Measurements from ENCODE around the gene ZFHX3. TPM values are rescaled to one million over a fixed set of nuclear protein-coding genes. Genes with fewer than 3 reads are reported as not detected.
A peak's percentile ranks its signal among the peaks of the same experiment; 100 is the strongest.

Gene ZFHX3
- polyA plus RNA-seq, 1 donor (not counting 4 experiments of a cell fraction or from before 2014, with no cell fraction given), result 1.2 TPM

DNA sequence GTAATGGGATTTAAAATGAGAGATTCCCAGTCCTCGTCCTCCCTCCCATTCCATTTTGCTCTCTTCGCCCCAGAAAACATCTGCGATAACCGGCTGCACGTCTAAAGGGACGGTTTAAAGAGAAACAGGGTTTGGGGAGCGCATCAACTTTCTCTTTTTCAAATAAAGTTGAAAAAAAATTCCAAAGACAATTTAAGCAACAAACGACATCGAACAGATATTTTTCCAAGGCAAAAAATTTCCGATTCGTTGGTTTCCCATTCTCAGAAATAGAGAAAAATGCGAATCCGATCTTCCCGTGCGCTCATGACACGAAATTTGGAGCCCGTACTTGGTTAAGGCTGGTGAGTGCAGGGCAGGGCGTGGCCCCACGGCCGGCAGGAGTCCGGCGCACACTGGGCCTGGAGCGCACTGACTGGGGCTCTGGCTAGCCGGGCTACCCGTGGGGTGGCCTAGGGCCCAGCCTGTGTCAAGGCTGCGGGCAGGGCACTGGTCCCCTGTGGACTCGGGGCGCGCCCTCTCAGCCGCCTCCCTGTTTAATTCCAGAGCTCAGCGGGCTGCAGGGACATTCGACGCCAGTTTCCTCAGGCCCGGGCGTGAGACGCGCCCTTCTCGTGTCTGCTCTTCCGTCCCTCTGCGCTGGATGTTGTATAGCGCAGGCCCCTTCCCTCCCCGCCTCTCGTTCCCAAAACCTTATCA, 17.9 kb upstream of the ZFHX3 start:
- dilution Hi-C loops (cut with MboI; ENCODE audit: extremely low pct_ligation_motif_present, low sequenced_read_pairs), result no loop called here
- Histone ChIP-seq H3K36me3 (ENCODE audit: control insufficient read depth in 2 of 2, extremely low read depth in 1 of 2, insufficient read depth in 2 of 2, low read length in 2 of 2) (no peaks in the 10 kb centered on the region), H3K79me2 (ENCODE audit: control insufficient read depth, insufficient read depth, low read length) (no peaks in the 10 kb centered on the region), H4K20me1 (ENCODE audit: control insufficient read depth, extremely low read depth, insufficient read depth, low read length) (no peaks in the 10 kb centered on the region), H3K9ac (ENCODE audit: control insufficient read depth, extremely low read depth, insufficient read depth, low read length) (no peak overlapping the region), H3K9me1 (ENCODE audit: control insufficient read depth, extremely low read depth, insufficient read depth, low read length) (no peaks in the 10 kb centered on the region), H3K4me1 (ENCODE audit: control insufficient read depth, extremely low read depth, insufficient read depth, low read length) (peaks cover 51% of the 10 kb centered on the region), H2AFZ (ENCODE audit: control insufficient read depth, low read length) (no peak overlapping the region), H3K4me2 (ENCODE audit: control insufficient read depth, extremely low read depth, insufficient read depth, low read depth, low read length) (peak overlapping the region; percentile 91), H3K9me3 (ENCODE audit: control insufficient read depth, low read depth, low read length) (no peaks in the 10 kb centered on the region), H3K27ac (ENCODE audit: control insufficient read depth, insufficient read depth, low read length) (no peak overlapping the region), H3K27me3 (ENCODE audit: control insufficient read depth, extremely low read depth, insufficient read depth, low read length) (peaks cover 25% of the 10 kb centered on the region), H3K4me3 (ENCODE audit: control insufficient read depth in 2 of 3, extremely low read depth in 1 of 3, insufficient read depth in 2 of 3, low read depth in 1 of 3, low read length in 3 of 3) (no peak overlapping the region)
- no peak for FAIRE-seq
- DNase-seq (ENCODE audit: low read depth, low spot score), result no peak
- TF ChIP-seq, protein P1, sequence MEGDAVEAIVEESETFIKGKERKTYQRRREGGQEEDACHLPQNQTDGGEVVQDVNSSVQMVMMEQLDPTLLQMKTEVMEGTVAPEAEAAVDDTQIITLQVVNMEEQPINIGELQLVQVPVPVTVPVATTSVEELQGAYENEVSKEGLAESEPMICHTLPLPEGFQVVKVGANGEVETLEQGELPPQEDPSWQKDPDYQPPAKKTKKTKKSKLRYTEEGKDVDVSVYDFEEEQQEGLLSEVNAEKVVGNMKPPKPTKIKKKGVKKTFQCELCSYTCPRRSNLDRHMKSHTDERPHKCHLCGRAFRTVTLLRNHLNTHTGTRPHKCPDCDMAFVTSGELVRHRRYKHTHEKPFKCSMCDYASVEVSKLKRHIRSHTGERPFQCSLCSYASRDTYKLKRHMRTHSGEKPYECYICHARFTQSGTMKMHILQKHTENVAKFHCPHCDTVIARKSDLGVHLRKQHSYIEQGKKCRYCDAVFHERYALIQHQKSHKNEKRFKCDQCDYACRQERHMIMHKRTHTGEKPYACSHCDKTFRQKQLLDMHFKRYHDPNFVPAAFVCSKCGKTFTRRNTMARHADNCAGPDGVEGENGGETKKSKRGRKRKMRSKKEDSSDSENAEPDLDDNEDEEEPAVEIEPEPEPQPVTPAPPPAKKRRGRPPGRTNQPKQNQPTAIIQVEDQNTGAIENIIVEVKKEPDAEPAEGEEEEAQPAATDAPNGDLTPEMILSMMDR (optimal IDR thresholded peaks at IDR 0.05 in 1 of 3, IDR thresholded peaks at IDR 0.05 in 1 of 3, conservative IDR thresholded peaks at IDR 0.05 in 1 of 3; ENCODE audit: extremely low read depth in 1 of 3, insufficient read depth in 2 of 3, low read length in 3 of 3), result no peak
- no peak for TF ChIP-seq EZH2 (IDR thresholded peaks at IDR 0.05; ENCODE audit: low read length)

DNA sequence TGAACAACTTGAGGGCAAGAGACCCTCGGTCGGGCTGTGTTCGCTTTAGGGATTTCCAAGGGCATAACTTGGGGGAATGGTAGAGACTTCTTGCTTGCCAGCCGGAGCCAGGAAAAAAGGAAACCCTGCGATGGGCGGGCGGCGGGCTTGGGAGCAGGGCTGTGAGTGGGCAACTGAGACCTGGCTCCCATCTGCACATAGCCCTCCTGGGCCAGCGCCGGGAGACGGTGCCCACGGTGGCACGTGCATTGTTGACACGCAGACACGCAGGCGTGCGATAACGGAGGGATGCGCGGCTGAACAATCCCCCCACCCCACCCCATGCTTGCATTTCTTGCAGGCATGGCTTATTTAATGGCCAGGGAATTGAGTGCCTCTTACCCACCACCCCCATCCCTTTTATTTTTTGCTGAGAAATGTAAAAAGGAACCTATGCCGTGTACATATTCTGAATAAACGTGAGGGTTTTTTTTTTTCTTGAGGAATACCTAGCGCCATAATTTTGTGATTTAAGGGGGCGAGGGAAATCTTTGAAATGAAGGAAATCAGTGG, 17.1 kb upstream of the ZFHX3 start:
- dilution Hi-C loops (cut with MboI; ENCODE audit: extremely low pct_ligation_motif_present, low sequenced_read_pairs), result no loop called here
- Histone ChIP-seq H3K4me2 (ENCODE audit: control insufficient read depth, extremely low read depth, insufficient read depth, low read depth, low read length) (peak overlapping the region; percentile 91), H2AFZ (ENCODE audit: control insufficient read depth, low read length) (peak overlapping the region; percentile 82), H3K27ac (ENCODE audit: control insufficient read depth, insufficient read depth, low read length) (no peak overlapping the region), H4K20me1 (ENCODE audit: control insufficient read depth, extremely low read depth, insufficient read depth, low read length) (no peaks in the 10 kb centered on the region), H3K27me3 (ENCODE audit: control insufficient read depth, extremely low read depth, insufficient read depth, low read length) (peaks cover 25% of the 10 kb centered on the region), H3K79me2 (ENCODE audit: control insufficient read depth, insufficient read depth, low read length) (no peaks in the 10 kb centered on the region), H3K36me3 (ENCODE audit: control insufficient read depth in 2 of 2, extremely low read depth in 1 of 2, insufficient read depth in 2 of 2, low read length in 2 of 2) (no peaks in the 10 kb centered on the region), H3K4me3 (ENCODE audit: control insufficient read depth in 2 of 3, extremely low read depth in 1 of 3, insufficient read depth in 2 of 3, low read depth in 1 of 3, low read length in 3 of 3) (peak overlapping the region in 2 of 3 experiments; percentile 52 to 72), H3K9ac (ENCODE audit: control insufficient read depth, extremely low read depth, insufficient read depth, low read length) (peak overlapping the region; percentile 69), H3K4me1 (ENCODE audit: control insufficient read depth, extremely low read depth, insufficient read depth, low read length) (peaks cover 47% of the 10 kb centered on the region), H3K9me1 (ENCODE audit: control insufficient read depth, extremely low read depth, insufficient read depth, low read length) (no peaks in the 10 kb centered on the region), H3K9me3 (ENCODE audit: control insufficient read depth, low read depth, low read length) (no peaks in the 10 kb centered on the region)
- FAIRE-seq (no peak), DNase-seq (ENCODE audit: low read depth, low spot score) (no peak)
- TF ChIP-seq EZH2 (IDR thresholded peaks at IDR 0.05; ENCODE audit: low read length), result no peak
- TF ChIP-seq, protein P1 (optimal IDR thresholded peaks at IDR 0.05 in 1 of 3, IDR thresholded peaks at IDR 0.05 in 1 of 3, conservative IDR thresholded peaks at IDR 0.05 in 1 of 3; ENCODE audit: extremely low read depth in 1 of 3, insufficient read depth in 2 of 3, low read length in 3 of 3), result no peak
